Smooth muscle cell (in vitro differentiated cells): ENCODE measurements around the gene SLC15A4. TPM values are rescaled to one million over a fixed set of nuclear protein-coding genes. Genes with fewer than 3 reads are reported as not detected.

Source experiments
- DNase-seq: peaks from one replicate; lab custom pipeline; 2025; ENCODE audit not compliant: unreplicated experiment; lab: John Stamatoyannopoulos, UW
- H2AFZ ChIP-seq: fragments of 200-600 bp; sonication (generic); 2 replicates; pipeline ENCODE4 v1.6.0; 2016; ENCODE audit warnings: antibody characterized with exemption, low read depth, mild to moderate bottlenecking
- H3F3A ChIP-seq: fragments of 200-600 bp; sonication (generic); 2 replicates; pipeline ENCODE4 v1.6.0; 2017; ENCODE audit warnings: antibody characterized with exemption, low read depth
- H3K27ac ChIP-seq: fragments of 200-600 bp; sonication (generic); 2 replicates; pipeline ENCODE4 v1.5.1; 2016; ENCODE audit warnings: low read depth, mild to moderate bottlenecking
- H3K27me3 ChIP-seq: fragments of 200-600 bp; sonication (generic); 2 replicates; pipeline ENCODE4 v1.6.1; 2016; ENCODE audit warnings: low read depth, mild to moderate bottlenecking
- H3K36me3 ChIP-seq: fragments of 200-600 bp; sonication (generic); 2 replicates; pipeline ENCODE4 v1.5.1; 2016; ENCODE audit warnings: low read depth
- H3K4me1 ChIP-seq: fragments of 200-600 bp; sonication (generic); 2 replicates; pipeline ENCODE4 v1.5.1; 2016; ENCODE audit warnings: low read depth
- H3K4me2 ChIP-seq: fragments of 200-600 bp; sonication (generic); 2 replicates; pipeline ENCODE4 v1.6.0; 2016; ENCODE audit warnings: mild to moderate bottlenecking
- H3K4me3 ChIP-seq: fragments of 200-600 bp; sonication (generic); 2 replicates; pipeline ENCODE4 v1.5.1; 2016; ENCODE audit warnings: mild to moderate bottlenecking
- H3K79me2 ChIP-seq: fragments of 200-600 bp; sonication (generic); 2 replicates; pipeline ENCODE4 v1.6.0; 2016; ENCODE audit warnings: low read depth, mild to moderate bottlenecking
- H3K9ac ChIP-seq: fragments of 200-600 bp; sonication (generic); 2 replicates; pipeline ENCODE4 v1.6.0; 2016; ENCODE audit warnings: low read depth
- H3K9me3 ChIP-seq: fragments of 200-600 bp; sonication (generic); replicated peaks from 2 replicates; pipeline ENCODE4 v1.5.1; 2016; ENCODE audit warnings: low read depth
- H4K20me1 ChIP-seq: fragments of 200-600 bp; sonication (generic); 2 replicates; pipeline ENCODE4 v1.6.0; 2016; ENCODE audit warnings: low read depth
- WGBS: methylation state at CpG from one replicate; pipeline ENCODE4 v1.1.7; 2016; ENCODE audit warnings: low lambda C conversion rate; 5-methylcytosine and 5-hydroxymethylcytosine counted together
- polyA plus RNA-seq: library from polyadenylated mRNA; unstranded; fragments of >200 nt; fragmentation: Nextera tagmentation; extraction: Ambion mirVana; gene quantifications from 2 replicates; pipeline ENCODE4 v1.2.1, GENCODE V29; 2016
- total RNA-seq: library from RNA; depleted of rRNA; stranded (reverse); fragments of >200 nt; gene quantifications from 2 replicates; pipeline ENCODE4 v1.2.3, GENCODE V29; 2014
- TF ChIP-seq, protein P1 (sequence below): fragments of 200-600 bp; sonication (generic); IDR thresholded peaks from 2 replicates; pipeline ENCODE4 v1.5.1; 2017; ENCODE audit warnings: borderline replicate concordance, mild to moderate bottlenecking, antibody characterized with exemption; ENCODE audit not compliant: insufficient read depth, poor library complexity, severe bottlenecking

The SLC15A4 gene
- total and polyA plus RNA-seq, 2 experiments from 2014 or later, result 35.0 to 37.3 TPM

DNA sequence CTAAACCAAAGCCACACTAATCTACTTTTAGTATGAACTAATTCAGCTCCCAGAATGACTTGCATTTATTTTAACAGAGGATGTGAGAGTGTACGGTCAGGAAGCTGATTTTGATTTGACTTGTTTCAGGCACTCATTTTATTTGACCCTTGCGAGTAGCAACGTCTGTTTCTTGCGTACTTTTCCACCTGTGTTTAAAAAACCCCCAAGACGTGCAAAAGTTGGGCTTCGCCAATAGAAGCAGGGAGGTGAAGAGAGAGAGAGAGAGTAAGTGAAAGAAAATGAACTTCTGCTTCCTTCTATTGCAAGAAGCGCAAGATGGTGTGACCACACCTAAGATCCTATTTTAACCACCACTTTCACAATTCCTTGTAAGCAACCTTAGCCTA lies 6.7 kb upstream of the SLC15A4 start:
- H3K4me2 ChIP-seq, result no peak overlapping the region
- H3K9me3 ChIP-seq, result no peaks in the 10 kb centered on the region
- H3K36me3 ChIP-seq, result no peaks in the 10 kb centered on the region
- H3K9ac ChIP-seq, result no peak overlapping the region
- no peaks in the 10 kb centered on the region for H3K27me3 ChIP-seq
- H4K20me1 ChIP-seq, result no peaks in the 10 kb centered on the region
- no peak overlapping the region for H3K4me3 ChIP-seq
- H3K79me2 ChIP-seq, result no peaks in the 10 kb centered on the region
- H3K4me1 ChIP-seq, result no peaks in the 10 kb centered on the region
- H3F3A ChIP-seq, result no peaks in the 10 kb centered on the region
- no peak for DNase-seq
- 93% methylated on average over 7 of the region's 7 CpGs for WGBS
- no peak overlapping the region for H2AFZ ChIP-seq
- H3K27ac ChIP-seq, result no peak overlapping the region
- TF ChIP-seq, protein P1, sequence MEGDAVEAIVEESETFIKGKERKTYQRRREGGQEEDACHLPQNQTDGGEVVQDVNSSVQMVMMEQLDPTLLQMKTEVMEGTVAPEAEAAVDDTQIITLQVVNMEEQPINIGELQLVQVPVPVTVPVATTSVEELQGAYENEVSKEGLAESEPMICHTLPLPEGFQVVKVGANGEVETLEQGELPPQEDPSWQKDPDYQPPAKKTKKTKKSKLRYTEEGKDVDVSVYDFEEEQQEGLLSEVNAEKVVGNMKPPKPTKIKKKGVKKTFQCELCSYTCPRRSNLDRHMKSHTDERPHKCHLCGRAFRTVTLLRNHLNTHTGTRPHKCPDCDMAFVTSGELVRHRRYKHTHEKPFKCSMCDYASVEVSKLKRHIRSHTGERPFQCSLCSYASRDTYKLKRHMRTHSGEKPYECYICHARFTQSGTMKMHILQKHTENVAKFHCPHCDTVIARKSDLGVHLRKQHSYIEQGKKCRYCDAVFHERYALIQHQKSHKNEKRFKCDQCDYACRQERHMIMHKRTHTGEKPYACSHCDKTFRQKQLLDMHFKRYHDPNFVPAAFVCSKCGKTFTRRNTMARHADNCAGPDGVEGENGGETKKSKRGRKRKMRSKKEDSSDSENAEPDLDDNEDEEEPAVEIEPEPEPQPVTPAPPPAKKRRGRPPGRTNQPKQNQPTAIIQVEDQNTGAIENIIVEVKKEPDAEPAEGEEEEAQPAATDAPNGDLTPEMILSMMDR, result no peak

DNA sequence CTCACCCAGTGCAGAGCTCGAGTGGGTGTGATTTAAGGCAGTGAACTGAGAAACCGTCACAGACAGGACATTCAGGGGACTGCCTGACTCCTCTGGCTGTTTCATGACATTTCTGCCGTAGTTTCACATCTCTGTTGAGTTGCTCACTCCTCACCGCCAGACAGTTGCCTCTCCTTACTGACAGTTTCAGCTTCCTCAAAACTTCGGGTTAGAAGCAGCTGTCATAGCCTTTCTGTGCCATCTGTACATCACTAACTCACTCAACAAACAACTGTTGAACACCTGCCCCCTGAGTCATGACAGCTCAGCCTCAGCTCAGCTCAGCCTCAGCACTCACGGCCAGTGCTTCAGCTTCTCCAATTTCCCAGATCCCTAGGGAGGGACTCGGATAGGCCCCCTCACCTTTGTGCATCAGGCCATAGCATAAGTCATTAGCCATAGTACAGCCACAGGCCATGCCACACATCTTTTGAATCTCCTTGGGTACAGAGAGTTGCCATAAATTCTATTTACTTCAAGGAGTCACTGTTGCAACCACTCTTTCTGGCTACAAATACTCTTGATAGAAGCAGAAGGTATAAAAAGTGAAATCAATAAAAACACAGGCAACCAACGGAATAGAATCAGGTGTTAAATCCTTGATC lies 6.2 kb upstream of the SLC15A4 start:
- no peak overlapping the region for H3K9ac ChIP-seq
- WGBS, result 89% methylated on average over 8 of the region's 8 CpGs
- DNase-seq, result no peak
- no peaks in the 10 kb centered on the region for H3K4me1 ChIP-seq
- no peaks in the 10 kb centered on the region for H3K27me3 ChIP-seq
- H3K27ac ChIP-seq, result no peak overlapping the region
- no peak overlapping the region for H3K4me3 ChIP-seq
- H3K79me2 ChIP-seq, result no peaks in the 10 kb centered on the region
- TF ChIP-seq, protein P1, result no peak
- no peaks in the 10 kb centered on the region for H3F3A ChIP-seq
- H3K4me2 ChIP-seq, result no peak overlapping the region
- no peaks in the 10 kb centered on the region for H4K20me1 ChIP-seq
- no peaks in the 10 kb centered on the region for H3K9me3 ChIP-seq
- no peak overlapping the region for H2AFZ ChIP-seq
- H3K36me3 ChIP-seq, result no peaks in the 10 kb centered on the region

DNA sequence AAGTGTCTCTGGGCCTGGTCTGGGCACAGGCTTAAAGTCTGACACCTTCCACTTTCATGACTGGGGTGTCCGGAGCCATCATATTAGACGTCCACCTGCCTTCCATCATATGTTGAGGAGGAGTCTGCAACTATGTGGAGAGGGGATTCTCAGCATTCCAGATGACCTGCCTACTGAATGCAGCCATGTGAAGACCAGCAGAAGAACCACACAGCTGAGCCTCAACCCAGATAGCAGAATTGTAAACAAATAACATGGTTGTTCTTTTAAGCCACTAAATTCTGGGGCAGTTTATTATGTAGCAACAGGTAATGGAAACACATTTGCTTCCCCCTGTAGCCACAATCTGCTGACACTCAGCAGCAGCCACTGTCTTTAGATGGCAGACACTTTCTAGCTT lies 4.0 kb upstream of the SLC15A4 start:
- Histone ChIP-seq H3K36me3 (no peaks in the 10 kb centered on the region), H4K20me1 (no peaks in the 10 kb centered on the region), H3K79me2 (peaks cover 8% of the 10 kb centered on the region), H3F3A (no peaks in the 10 kb centered on the region), H3K4me2 (no peak overlapping the region), H3K4me3 (no peak overlapping the region), H3K9me3 (no peaks in the 10 kb centered on the region), H3K27me3 (no peaks in the 10 kb centered on the region), H2AFZ (no peak overlapping the region), H3K9ac (no peak overlapping the region), H3K27ac (no peak overlapping the region), H3K4me1 (no peaks in the 10 kb centered on the region)
- TF ChIP-seq, protein P1, result no peak
- WGBS, result 90% methylated on average over 2 of the region's 2 CpGs
- DNase-seq, result no peak

DNA sequence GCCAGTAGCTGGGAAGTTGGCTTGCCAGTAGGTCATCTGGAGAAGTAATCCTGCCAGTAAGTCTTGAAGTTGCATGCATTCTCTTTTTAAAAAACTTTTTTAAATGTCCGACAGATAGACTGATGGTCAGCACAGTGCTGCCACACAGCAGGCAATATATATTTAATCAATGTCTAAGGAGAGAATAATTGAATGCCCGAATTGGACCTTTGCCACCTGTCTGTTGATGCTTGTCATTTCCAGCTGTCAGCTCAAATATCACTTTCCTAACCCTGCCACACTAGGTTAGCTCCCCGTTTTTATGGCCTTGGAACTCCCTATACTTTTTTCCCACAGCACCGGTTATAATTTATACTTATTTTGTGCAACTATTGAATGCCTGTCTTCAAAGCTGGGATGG lies 2.1 kb upstream of the SLC15A4 start:
- H3F3A ChIP-seq, result no peaks in the 10 kb centered on the region
- H3K79me2 ChIP-seq, result peaks cover 26% of the 10 kb centered on the region
- H3K27ac ChIP-seq, result no peak overlapping the region
- no peak overlapping the region for H3K4me2 ChIP-seq
- H3K27me3 ChIP-seq, result no peaks in the 10 kb centered on the region
- H3K4me1 ChIP-seq, result peaks cover 5% of the 10 kb centered on the region
- no peak overlapping the region for H2AFZ ChIP-seq
- H3K9me3 ChIP-seq, result no peaks in the 10 kb centered on the region
- no peak overlapping the region for H3K9ac ChIP-seq
- TF ChIP-seq, protein P1, result no peak
- no peak overlapping the region for H3K4me3 ChIP-seq
- peaks cover 13% of the 10 kb centered on the region for H4K20me1 ChIP-seq
- 93% methylated on average over 4 of the region's 4 CpGs for WGBS
- no peak for DNase-seq
- H3K36me3 ChIP-seq, result no peaks in the 10 kb centered on the region
